DLD1 (cell line): Measurements from ENCODE around the gene MYH10.
"Not testable (repeated sequence)": the region's sequence is repeated elsewhere in the genome, so short reads cannot be mapped to it uniquely, and the experiment has no call there.

Experiments used
- in situ Hi-C: cut with HindIII; loops from 2 replicates; pipeline ENCODE4 v1.10.0; 2017; ENCODE audit warnings: low sequenced_read_pairs

Gene MYH10

GRCh38 chr17:8558144-8558543 lies 72.4 kb downstream of the MYH10 start:
- in situ Hi-C loops, result no loop called here

- in situ Hi-C loops, result no loop called here
These were observed 73.2 kb downstream of the MYH10 start for GRCh38 chr17:8557176-8557806.

DNA sequence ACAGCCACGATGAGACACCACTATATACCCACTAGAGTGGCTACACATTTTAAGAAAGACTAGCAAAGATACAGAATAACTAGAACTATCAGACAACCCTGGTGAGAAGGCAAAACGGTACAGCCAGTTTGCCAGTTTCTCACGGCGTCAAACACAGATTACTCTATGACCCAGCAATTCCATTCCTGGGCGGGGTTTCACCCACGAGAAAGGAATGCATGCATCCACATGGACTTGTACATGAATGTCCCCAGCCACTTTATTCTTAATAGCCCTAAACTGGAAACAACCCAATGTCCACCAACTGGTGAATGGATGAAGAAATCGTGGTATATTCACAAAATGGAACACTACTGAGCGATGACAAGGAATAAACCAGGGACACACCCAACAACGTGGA lies 74.5 kb downstream of the MYH10 start:
- in situ Hi-C loops, result no loop called here

DNA sequence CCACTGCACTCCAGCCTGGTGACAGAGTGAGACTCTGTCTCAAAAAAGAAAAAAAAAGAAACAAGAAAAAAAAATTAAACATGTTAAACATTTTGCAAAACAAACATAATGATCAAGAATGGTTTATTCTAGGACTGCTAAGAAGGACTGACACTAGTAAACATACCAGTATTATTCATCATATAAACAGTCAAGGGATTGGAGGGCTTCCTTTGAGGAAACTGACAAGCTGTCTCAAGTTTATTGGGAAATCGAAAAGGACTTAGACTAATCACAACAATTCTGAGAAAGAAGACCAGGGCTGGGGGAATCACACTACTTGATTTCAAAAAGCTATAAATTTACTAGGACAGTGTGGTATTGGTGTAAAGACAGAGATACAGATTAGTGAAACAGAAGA lies 75.5 kb downstream of the MYH10 start:
- in situ Hi-C loops, result no loop called here

- in situ Hi-C loops, result no loop called here
These were observed 77.8 kb downstream of the MYH10 start for GRCh38 chr17:8552577-8553320.

- in situ Hi-C loops, result no loop called here
These were observed 87.7 kb downstream of the MYH10 start for GRCh38 chr17:8542599-8543502.

- in situ Hi-C loops, result not testable (repeated sequence)
These were observed 90.5 kb downstream of the MYH10 start for GRCh38 chr17:8539976-8540375.

GRCh38 chr17:8537734-8538133 lies 92.8 kb downstream of the MYH10 start:
- in situ Hi-C loops, result no loop called here

GRCh38 chr17:8534498-8535188 lies 95.9 kb downstream of the MYH10 start:
- in situ Hi-C loops, result no loop called here

GRCh38 chr17:8532021-8532420 lies 98.5 kb downstream of the MYH10 start:
- in situ Hi-C loops, result no loop called here

GRCh38 chr17:8522577-8522976 lies 107.9 kb downstream of the MYH10 start:
- in situ Hi-C loops, result no loop called here

DNA sequence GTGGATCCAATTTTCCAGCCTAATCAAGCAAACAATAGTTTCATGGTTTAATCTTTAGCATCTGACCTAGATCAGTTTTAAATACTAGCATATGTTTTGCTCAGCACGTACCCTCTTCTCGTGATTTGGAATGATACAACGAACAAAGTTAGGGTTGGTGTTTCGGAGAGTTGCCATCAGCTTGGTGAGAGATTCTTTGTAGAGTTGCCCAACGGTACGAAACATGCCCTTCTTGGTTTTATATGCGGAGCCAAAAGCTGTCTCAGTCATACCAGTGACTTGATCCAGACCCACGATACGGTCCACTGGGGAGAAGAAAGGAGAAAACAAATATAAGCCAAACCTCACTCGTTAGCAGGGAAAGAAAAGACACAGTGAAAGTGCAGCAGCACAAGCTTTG lies 109.5 kb downstream of the MYH10 start:
- in situ Hi-C loops, result no loop called here

DNA sequence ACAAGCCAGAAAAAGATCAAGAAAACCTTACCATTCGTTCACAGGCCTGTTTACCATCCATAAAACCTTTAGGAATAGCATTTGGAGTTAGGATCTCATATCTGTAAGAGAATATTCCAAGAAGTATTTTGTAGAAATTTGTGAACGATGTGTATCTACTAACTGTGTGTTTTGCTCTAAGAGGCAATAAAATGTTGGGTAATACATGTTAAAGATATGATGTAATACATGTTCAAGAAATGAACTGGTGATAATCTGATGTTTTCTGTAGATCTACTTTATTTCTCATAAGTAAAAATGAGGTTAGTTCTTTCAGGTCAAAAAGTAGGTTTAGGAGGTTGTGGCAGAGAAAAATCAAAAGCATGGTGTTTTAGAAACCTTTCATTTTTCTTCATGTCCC lies 111.7 kb downstream of the MYH10 start:
- in situ Hi-C loops, result no loop called here

GRCh38 chr17:8518326-8518725 lies 112.2 kb downstream of the MYH10 start:
- in situ Hi-C loops, result no loop called here

DNA sequence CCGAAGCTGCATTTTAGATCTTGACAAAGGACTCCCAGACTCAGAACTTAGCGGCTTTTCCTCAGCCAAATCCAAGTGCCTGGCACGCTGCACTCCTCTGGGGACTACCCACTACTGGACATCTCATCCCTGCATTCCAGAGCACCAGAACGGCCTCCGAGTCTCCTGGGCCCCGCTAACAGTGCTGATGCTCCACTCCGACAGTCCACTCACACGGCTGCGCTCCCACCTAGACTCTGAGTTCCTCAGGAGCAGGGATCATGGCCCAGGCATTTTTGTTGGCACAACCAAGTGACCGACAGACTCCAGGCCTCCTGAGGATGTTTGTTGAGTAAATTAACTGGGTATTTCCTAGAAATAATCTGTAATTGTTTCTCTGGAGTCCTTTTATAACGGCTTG lies 115.7 kb downstream of the MYH10 start:
- in situ Hi-C loops, result no loop called here

DNA sequence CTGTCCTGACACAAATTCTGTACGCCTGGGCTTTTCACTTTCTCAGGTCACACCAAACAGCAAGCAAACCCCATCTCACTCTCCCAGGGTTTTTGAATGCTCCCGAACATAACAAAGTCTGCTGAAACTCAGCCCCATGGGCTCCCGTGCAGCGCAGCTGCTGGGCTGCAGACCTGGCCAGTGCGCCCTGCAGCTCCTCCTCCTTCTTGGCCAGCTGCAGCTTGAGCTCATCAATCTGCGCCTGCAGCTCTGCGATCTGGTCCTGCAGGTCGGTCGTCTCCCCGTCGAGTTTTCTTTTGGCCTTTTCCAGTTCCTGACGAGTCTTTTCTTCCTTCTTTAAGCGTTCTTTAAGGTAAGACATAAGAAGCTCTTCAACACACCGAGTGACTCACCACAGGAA lies 124.4 kb downstream of the MYH10 start:
- in situ Hi-C loops, result no loop called here

GRCh38 chr17:8504460-8505207 lies 125.9 kb downstream of the MYH10 start:
- in situ Hi-C loops, result no loop called here

GRCh38 chr17:8503807-8504206 lies 126.7 kb downstream of the MYH10 start:
- in situ Hi-C loops, result no loop called here

GRCh38 chr17:8503368-8503767 lies 127.2 kb downstream of the MYH10 start:
- in situ Hi-C loops, result no loop called here

GRCh38 chr17:8502126-8502525 lies 128.4 kb downstream of the MYH10 start:
- in situ Hi-C loops, result no loop called here
